B cell (primary cell): Measurements from ENCODE around the gene ELOVL6. TPM values are rescaled to one million over a fixed set of nuclear protein-coding genes. Genes with fewer than 3 reads are reported as not detected.

Experiments
- ATAC-seq: fragments of 200-7000 bp; cut with Tn5 transposase; one replicate; pipeline ENCODE4 v1.10.0; 2021; ENCODE audit warnings: low read depth, mild to moderate bottlenecking, moderate number of reproducible peaks, moderate library complexity
- CTCF ChIA-PET: fragments of 350-600 bp; sonication (Branson Sonifier 250); formaldehyde crosslinking; loops from one replicate; lab custom pipeline; 2021; ENCODE audit warnings: antibody characterized with exemption, inconsistent platforms; lab: Charles Lee
- POLR2A ChIA-PET: fragments of 350-600 bp; sonication (Branson Sonifier 250); formaldehyde crosslinking; loops from one replicate; lab custom pipeline; 2021; ENCODE audit warnings: antibody characterized with exemption; lab: Charles Lee
- DNase-seq: peaks from one replicate; pipeline ENCODE4 v3.0.0; 2013
- H2AFZ ChIP-seq: 2 replicates; pipeline ENCODE4 v1.6.1; 2012; ENCODE audit warnings: mild to moderate bottlenecking, low read depth, low read length; ENCODE audit not compliant: insufficient read depth, poor library complexity, severe bottlenecking
- H3K27ac ChIP-seq, 2 donors: 1 replicate in 1 of 2; 2 replicates in 1 of 2; pipeline ENCODE4 v1.5.1; 2012 to 2013; ENCODE audit warnings: low read length in 2 of 2, mild to moderate bottlenecking in 2 of 2, moderate library complexity in 1 of 2
- H3K27me3 ChIP-seq, 4 experiments: fragments of 200-600 bp in 1 of 4; sonication (generic) in 1 of 4; replicated peaks in 1 of 4; 1 replicate in 2 of 4; 2 replicates in 2 of 4; pipeline versions ENCODE4 v1.6.1 to v1.7.0; 2013 to 2016; ENCODE audit warnings: low read length in 3 of 4, mild to moderate bottlenecking in 2 of 4, mixed read lengths in 1 of 4, moderate library complexity in 1 of 4; ENCODE audit not compliant: insufficient read depth in 4 of 4, control insufficient read depth in 3 of 4; ENCODE audit errors: control extremely low read depth in 1 of 4
- H3K36me3 ChIP-seq, 2 experiments: replicated peaks in 1 of 2; 1 replicate in 1 of 2; 2 replicates in 1 of 2; pipeline versions ENCODE4 v1.6.1 to v1.7.1; 2013; ENCODE audit warnings: low read length in 1 of 2; ENCODE audit not compliant: insufficient read depth in 2 of 2, control insufficient read depth in 1 of 2; ENCODE audit errors: control extremely low read depth in 1 of 2, extremely low read depth in 1 of 2
- H3K4me1 ChIP-seq, 2 donors: fragments of 200-600 bp in 1 of 2; sonication (generic) in 1 of 2; 1 replicate in 1 of 2; 2 replicates in 1 of 2; pipeline versions ENCODE4 v1.5.1 to v1.6.1; 2013 to 2017; ENCODE audit warnings: low read length in 2 of 2; ENCODE audit not compliant: control insufficient read depth in 2 of 2, insufficient read depth in 2 of 2
- H3K4me2 ChIP-seq: replicated peaks from 2 replicates; pipeline ENCODE3; 2012; ENCODE audit warnings: mild to moderate bottlenecking, low read depth, low read length; ENCODE audit not compliant: poor library complexity, severe bottlenecking
- H3K4me3 ChIP-seq, 5 experiments: fragments of 200-600 bp in 1 of 5; sonication (generic) in 1 of 5; 1 replicate in 3 of 5; 2 replicates in 2 of 5; pipeline versions ENCODE4 v1.5.1 to v1.7.0; 2011 to 2016; ENCODE audit warnings: low read length in 4 of 5, mild to moderate bottlenecking in 4 of 5, low read depth in 2 of 5, control low read depth in 1 of 5, moderate library complexity in 1 of 5; ENCODE audit not compliant: insufficient read depth in 1 of 5; ENCODE audit errors: control extremely low read depth in 1 of 5, extremely low read depth in 1 of 5
- H3K79me2 ChIP-seq: fragments of 200-600 bp; sonication (generic); one replicate; pipeline ENCODE4 v1.6.0; 2016; ENCODE audit warnings: low read length; ENCODE audit not compliant: control insufficient read depth, insufficient read depth
- H3K9ac ChIP-seq: fragments of 200-600 bp; sonication (generic); 2 replicates; pipeline ENCODE4 v1.6.1; 2017; ENCODE audit warnings: mild to moderate bottlenecking, low read length, moderate library complexity
- H3K9me3 ChIP-seq, 3 donors: one replicate each; pipeline versions ENCODE4 v1.6.1 to v1.7.1; 2013; ENCODE audit warnings: low read length in 2 of 3; ENCODE audit not compliant: control insufficient read depth in 2 of 3, insufficient read depth in 1 of 3; ENCODE audit errors: control extremely low read depth in 1 of 3
- H4K20me1 ChIP-seq: 2 replicates; pipeline ENCODE4 v1.6.0; 2012; ENCODE audit warnings: mild to moderate bottlenecking, low read length; ENCODE audit not compliant: insufficient read depth, control insufficient read depth, poor library complexity, severe bottlenecking
- H3K27ac Mint-ChIP-seq: one replicate; pipeline ENCODE4 v1.8.0; 2021; ENCODE audit warnings: mixed read lengths
- H3K27me3 Mint-ChIP-seq: one replicate; pipeline ENCODE4 v1.8.0; 2021; ENCODE audit warnings: mixed read lengths
- H3K4me1 Mint-ChIP-seq: one replicate; pipeline ENCODE4 v1.8.0; 2021; ENCODE audit warnings: mixed read lengths
- H3K4me3 Mint-ChIP-seq: one replicate; pipeline ENCODE4 v1.8.0; 2021; ENCODE audit warnings: mixed read lengths
- H3K9me3 Mint-ChIP-seq: one replicate; pipeline ENCODE4 v1.8.0; 2022; ENCODE audit warnings: mixed read lengths; ENCODE audit not compliant: insufficient read depth
- CTCF ChIP-seq: fragments of 200-600 bp; IDR thresholded peaks from one replicate; pipeline ENCODE4 v1.8.0; 2022; ENCODE audit warnings: antibody characterized with exemption, mild to moderate bottlenecking
- EZH2 ChIP-seq: IDR thresholded peaks from 2 replicates; pipeline ENCODE4 v1.6.1; 2012; ENCODE audit warnings: borderline replicate concordance, low read depth, mild to moderate bottlenecking, moderate library complexity, low read length; ENCODE audit not compliant: insufficient read depth, poor library complexity, severe bottlenecking
- WGBS: methylation state at CpG from one replicate; pipeline ENCODE4 v1.1.5; 2013; ENCODE audit warnings: missing lambda C conversion rate; ENCODE audit not compliant: insufficient coverage; 5-methylcytosine and 5-hydroxymethylcytosine counted together
- intact Hi-C: fragments of 100-400 bp; cut with micrococcal nuclease; formaldehyde crosslinking; loops from one replicate; pipeline ENCODE4 v1.10.0; 2022
- polyA plus RNA-seq: library from polyadenylated mRNA; depleted of rRNA; stranded (reverse); fragments of >200 nt; gene quantifications from 2 replicates; pipeline ENCODE4 v1.2.3, GENCODE V29; 2012
- total RNA-seq, 2 donors: library from RNA; stranded (reverse); fragments of 120-200 nt in 1 of 2; gene quantifications; 1 replicate in 1 of 2; 2 replicates in 1 of 2; pipeline versions ENCODE4 v1.2.3 to v1.2.4, GENCODE V29; 2013 to 2022

ELOVL6 gene
- total and polyA plus RNA-seq, 2 donors (not counting 1 experiment from before 2014, with no cell fraction given), result 0.10 to 0.22 TPM

- Histone ChIP-seq H3K36me3 (no peaks in the 10 kb centered on the region), H3K27me3 (no peaks in the 10 kb centered on the region), H4K20me1 (no peaks in the 10 kb centered on the region), H3K9me3 (no peaks in the 10 kb centered on the region), H3K79me2 (no peaks in the 10 kb centered on the region), H3K9ac (no peak overlapping the region), H2AFZ (no peak overlapping the region), H3K4me2 (no peak overlapping the region), H3K4me3 (no peak overlapping the region), H3K27ac (no peak overlapping the region), H3K4me1 (no peaks in the 10 kb centered on the region)
- no peaks in the 10 kb centered on the region for H3K27me3 Mint-ChIP-seq
- DNase-seq (no peak), ATAC-seq (no peak)
- TF ChIP-seq CTCF (no peak), EZH2 (no peak)
- no peaks in the 10 kb centered on the region for H3K4me1 Mint-ChIP-seq
- H3K4me3 Mint-ChIP-seq, result no peak overlapping the region
- no peaks in the 10 kb centered on the region for H3K9me3 Mint-ChIP-seq
- ChIA-PET POLR2A (interaction anchor here (0.6 kb wide), 1 partner anchor 12 kb away, joined by 3 read pairs; no protein-coding TSS in a partner anchor), CTCF (interaction anchor here (0.7 kb wide), 1 partner anchor 12 kb away, joined by 3 read pairs; no protein-coding TSS in a partner anchor)
- WGBS, result no CpG with 5 or more reads among the region's 3 CpGs
- no peak overlapping the region for H3K27ac Mint-ChIP-seq
- intact Hi-C loops, result no loop called here
Observed at GRCh38 chr4:110129544-110129943, 68.9 kb downstream of the ELOVL6 start.

GRCh38 chr4:110128472-110128919, 69.9 kb downstream of the ELOVL6 start:
- H4K20me1 ChIP-seq, result no peaks in the 10 kb centered on the region
- no peaks in the 10 kb centered on the region for H3K79me2 ChIP-seq
- H3K4me2 ChIP-seq, result no peak overlapping the region
- H3K4me3 ChIP-seq, result no peak overlapping the region
- intact Hi-C loops, result no loop called here
- DNase-seq (no peak), ATAC-seq (no peak)
- 93% methylated on average over 4 of the region's 6 CpGs for WGBS
- no peaks in the 10 kb centered on the region for H3K27me3 Mint-ChIP-seq
- ChIA-PET CTCF (no interaction called here), POLR2A (no interaction called here)
- TF ChIP-seq EZH2, result no peak
- TF ChIP-seq CTCF, result no peak
- no peak overlapping the region for H2AFZ ChIP-seq
- H3K27me3 ChIP-seq, result no peaks in the 10 kb centered on the region
- no peaks in the 10 kb centered on the region for H3K4me1 Mint-ChIP-seq
- H3K9me3 ChIP-seq, result no peaks in the 10 kb centered on the region
- peaks cover 3% of the 10 kb centered on the region for H3K9me3 Mint-ChIP-seq
- no peak overlapping the region for H3K4me3 Mint-ChIP-seq
- no peaks in the 10 kb centered on the region for H3K4me1 ChIP-seq
- H3K36me3 ChIP-seq, result no peaks in the 10 kb centered on the region
- H3K27ac Mint-ChIP-seq, result no peak overlapping the region
- H3K27ac ChIP-seq, result no peak overlapping the region
- H3K9ac ChIP-seq, result no peak overlapping the region
